Measurements from ENCODE around the gene ALG3.
"Not testable (repeated sequence)": the region's sequence is repeated elsewhere in the genome, so short reads cannot be mapped to it uniquely, and the experiment has no call there.

Gene ALG3

DNA sequence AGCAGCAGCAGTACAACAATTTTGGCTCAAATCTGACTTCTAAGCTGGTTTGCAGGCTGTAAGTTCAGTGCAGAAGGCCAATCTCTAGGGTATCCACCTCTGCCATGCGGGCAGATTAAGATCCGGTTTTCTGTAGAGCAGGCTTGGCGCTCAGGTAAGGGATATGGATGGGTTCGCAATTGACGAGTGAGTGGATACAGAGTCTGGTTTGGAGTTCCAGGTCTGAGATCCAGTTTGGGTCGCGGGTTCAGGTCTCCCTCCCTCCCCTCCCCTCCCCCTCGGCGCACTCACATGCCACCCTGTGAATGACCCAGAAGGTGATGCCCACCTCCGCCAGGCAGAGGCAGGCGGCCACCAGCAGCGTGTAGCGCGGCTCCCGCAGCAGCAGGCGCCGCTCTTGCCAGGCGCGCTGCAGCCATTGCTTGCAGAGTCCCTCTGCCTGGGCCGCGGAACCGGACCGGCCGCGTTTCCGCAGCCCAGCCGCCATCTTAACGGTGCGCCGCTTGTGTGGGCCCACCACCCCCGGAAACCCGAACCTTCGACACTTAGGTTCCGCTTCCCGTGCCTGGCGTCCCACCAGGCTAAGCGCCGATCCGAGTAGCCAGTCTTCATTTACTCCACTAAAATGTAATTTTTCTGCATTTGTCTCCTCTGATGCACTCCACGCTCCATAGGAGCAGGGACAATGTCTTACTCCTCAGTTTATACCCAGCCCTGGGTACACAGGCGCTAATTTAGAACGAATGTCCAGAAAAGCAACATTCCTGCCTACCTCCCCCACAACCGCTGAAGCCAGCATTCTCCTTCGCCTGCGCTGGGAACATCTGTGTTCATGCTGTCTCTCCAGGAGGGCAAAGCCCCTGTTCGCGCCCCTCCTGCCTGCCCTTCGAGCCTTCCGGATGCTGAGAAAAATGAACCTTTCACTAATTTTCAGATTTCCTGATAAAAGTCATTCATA lies at the start of gene ALG3:
Gene ALG3, minus strand, starts transcription at position 509 of the 958 bp plus-strand sequence. Its CDS starts 22 bp downstream, at position 487.
- peak; percentile 89 for DNase-seq

DNA sequence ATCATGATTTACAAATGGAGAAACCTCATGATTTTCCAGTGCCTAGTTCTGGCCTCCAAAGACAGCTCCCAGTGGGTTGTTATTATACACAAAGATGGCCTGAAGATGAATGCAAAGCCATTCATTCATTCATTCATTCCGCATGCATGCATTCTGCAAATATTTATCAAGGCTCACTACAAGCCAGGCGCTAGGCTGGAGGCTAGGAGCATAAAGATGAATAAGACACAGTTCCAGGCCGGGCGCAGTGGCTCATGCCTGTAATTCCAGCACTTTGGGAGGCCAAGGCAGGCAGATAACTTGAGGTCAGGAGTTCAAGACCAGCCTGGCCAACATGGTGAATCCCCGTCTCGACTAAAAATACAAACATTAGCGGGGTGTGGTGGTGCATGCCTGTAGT lies 47.9 kb upstream of the ALG3 start:
- DNase-seq: no peak

DNA sequence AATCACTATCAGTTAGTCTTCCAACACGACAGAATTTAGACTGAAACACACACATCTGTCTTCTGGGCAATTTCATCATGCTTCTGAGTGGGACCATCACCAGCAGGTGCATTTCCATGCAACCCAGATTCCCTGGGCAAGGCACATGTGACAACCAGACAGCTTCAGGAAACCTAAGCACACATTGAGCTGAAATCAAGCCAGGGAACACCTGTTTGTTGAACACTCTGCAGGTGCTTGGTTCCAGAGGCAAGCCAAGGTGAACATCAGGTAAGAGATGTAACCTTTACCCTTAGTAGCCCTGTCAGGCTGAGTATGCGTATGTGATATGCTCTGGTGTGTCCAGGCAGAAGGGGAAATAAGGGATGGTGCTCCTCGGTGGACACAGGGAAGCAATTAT lies 47.0 kb upstream of the ALG3 start:
- DNase-seq: no peak

DNA sequence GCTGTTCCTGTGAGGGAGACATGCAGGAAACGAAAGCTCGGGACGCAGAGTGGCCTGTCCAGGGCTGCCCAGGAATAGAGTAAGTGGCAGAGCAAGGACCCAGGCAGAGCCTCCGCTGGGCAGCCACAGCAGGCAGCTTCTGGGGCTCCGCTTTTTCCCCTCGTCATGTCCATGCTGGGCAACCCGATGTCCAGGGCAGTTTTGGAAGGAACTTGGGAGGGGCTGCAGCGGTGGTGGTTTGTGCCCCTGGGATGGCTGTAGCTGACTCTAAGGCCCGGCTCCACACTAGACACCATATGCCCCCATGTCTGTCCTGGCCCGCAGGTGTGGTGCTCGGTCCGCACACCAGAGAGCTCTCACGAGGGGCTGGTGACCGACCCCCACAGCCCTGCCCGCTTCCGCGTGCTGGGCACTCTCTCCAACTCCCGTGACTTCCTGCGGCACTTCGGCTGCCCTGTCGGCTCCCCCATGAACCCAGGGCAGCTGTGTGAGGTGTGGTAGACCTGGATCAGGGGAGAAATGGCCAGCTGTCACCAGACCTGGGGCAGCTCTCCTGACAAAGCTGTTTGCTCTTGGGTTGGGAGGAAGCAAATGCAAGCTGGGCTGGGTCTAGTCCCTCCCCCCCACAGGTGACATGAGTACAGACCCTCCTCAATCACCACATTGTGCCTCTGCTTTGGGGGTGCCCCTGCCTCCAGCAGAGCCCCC lies 43.1 kb upstream of the ALG3 start:
- DNase-seq: no peak

DNA sequence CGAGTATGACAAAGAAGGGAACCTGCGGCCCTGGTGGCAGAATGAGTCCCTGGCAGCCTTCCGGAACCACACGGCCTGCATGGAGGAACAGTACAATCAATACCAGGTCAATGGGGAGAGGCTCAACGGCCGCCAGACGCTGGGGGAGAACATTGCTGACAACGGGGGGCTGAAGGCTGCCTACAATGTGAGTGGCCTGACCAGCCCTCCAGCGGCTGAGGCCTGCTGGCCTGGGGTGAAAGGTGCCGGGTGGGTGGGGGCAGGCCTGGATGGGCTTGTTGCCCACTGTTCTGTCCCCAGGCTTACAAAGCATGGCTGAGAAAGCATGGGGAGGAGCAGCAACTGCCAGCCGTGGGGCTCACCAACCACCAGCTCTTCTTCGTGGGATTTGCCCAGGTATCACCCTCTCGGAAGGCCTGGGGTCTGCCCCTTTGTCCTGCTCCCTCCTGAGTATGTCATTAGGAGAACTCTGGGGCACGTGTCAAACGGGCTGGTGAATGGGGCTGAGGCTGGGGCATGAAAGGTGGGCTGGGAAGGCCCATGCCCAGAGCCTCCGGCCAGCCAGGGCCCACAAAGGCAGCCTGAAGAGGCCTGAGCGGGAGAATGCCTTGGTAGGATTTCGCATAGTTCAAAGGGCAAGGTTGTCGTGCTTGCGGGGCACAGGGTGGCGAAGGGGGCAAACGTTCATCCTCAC lies 42.4 kb upstream of the ALG3 start:
- no peak for DNase-seq

DNA sequence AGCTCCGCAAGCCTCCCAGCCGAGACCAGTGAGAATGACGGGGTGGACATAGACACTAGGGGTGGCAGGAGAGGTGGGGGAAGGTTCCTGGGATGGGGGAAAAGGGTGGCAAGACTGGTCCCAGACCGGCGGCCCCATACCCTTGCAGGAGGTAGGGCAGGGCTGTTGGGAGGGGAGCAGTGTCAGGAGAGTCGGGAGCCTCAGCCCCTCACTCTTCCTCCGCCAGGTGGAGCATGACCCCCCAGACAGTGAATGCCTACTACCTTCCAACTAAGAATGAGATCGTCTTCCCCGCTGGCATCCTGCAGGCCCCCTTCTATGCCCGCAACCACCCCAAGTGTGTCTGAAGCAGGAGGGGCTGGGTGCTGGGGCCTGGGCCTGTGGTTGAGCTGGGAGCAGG lies 41.6 kb upstream of the ALG3 start:
- no peak for DNase-seq

DNA sequence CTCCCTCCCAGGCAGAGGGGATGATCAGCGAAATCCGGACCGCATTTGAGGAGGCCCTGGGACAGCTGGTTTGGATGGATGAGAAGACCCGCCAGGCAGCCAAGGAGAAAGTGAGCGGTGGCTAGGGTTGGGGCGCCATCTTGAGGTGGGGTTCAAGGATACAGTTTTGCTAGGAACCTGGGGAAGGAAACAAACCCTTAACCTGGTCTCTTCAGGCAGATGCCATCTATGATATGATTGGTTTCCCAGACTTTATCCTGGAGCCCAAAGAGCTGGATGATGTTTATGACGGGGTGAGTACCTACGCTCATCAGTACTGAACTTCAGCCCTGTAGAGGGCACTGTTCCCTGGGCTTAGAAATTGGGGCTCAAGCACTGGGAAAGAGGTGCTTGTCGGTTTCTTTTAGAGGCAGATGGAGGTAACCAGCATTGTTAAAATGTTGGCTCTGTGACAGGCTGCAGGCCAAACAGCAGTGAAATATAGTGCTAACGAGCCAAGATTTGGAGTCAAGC lies 40.7 kb upstream of the ALG3 start:
- DNase-seq: peak; percentile 39

DNA sequence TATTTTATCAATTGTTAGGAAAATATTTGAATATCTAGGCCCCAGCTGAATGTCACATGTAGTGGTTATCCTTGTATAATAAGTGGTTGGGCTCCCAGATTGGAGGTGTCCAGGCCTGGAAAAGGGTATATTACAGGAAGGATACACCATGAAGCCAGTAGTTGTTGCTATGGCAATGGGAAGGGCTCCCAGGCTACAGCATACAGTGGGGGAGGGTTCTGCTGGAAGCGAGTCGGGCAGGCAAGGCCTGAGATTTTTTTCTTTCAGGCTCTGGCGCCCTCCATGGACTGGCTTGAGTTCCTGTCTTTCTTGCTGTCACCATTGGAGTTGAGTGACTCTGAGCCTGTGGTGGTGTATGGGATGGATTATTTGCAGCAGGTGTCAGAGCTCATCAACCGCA lies 35.9 kb upstream of the ALG3 start:
- DNase-seq: peak; percentile 87

DNA sequence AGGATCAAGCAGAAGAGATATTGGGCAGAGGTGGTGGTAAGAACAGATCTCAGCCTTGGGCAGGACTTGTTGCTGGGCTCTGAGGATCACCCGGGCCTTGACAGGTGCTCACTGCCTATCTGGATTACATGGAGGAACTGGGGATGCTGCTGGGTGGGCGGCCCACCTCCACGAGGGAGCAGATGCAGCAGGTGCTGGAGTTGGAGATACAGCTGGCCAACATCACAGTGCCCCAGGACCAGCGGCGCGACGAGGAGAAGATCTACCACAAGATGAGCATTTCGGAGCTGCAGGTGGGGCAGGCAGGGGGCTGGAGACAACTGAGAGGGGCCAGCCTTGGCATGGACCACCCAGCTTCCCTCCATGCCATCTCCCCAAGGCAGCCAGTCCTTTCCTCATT lies 34.9 kb upstream of the ALG3 start:
- DNase-seq: no peak

DNA sequence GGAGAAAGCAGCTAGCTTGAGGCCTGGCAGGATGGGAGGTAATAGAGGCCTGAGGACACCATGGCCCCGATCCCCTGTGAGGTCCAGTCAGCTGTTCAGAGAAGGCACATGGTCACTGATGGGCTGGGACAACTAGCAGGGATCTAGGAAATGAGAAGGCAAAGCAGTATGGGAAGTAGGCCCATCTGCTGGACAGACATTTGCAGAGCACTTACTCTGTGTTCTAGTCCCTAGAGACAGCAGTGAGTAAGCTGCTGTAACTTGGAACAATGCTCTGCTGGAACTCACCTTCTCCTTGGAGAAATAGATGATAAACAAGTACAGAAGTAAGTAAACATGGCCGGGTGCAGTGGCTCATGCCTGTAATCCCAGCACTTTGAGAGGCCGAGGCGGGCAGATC lies 34.2 kb upstream of the ALG3 start:
- DNase-seq: no peak

DNA sequence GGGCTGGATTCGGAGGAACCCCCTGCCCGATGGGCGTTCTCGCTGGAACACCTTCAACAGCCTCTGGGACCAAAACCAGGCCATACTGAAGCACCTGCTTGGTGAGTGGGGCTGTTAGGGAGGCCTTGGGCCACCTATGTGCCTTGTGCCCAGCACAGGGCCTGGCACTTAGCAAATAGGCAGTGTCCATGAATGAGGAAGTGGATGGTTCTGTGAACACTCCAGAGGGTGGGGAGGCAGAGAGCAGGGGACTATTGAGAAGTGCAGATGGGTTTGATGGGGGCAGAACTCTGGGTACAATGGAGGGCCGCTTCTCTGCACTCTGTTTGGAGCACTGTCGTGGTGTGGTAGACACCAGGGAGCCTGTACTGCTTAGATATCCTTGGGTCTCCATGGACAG lies 28.6 kb upstream of the ALG3 start:
- no peak for DNase-seq

DNA sequence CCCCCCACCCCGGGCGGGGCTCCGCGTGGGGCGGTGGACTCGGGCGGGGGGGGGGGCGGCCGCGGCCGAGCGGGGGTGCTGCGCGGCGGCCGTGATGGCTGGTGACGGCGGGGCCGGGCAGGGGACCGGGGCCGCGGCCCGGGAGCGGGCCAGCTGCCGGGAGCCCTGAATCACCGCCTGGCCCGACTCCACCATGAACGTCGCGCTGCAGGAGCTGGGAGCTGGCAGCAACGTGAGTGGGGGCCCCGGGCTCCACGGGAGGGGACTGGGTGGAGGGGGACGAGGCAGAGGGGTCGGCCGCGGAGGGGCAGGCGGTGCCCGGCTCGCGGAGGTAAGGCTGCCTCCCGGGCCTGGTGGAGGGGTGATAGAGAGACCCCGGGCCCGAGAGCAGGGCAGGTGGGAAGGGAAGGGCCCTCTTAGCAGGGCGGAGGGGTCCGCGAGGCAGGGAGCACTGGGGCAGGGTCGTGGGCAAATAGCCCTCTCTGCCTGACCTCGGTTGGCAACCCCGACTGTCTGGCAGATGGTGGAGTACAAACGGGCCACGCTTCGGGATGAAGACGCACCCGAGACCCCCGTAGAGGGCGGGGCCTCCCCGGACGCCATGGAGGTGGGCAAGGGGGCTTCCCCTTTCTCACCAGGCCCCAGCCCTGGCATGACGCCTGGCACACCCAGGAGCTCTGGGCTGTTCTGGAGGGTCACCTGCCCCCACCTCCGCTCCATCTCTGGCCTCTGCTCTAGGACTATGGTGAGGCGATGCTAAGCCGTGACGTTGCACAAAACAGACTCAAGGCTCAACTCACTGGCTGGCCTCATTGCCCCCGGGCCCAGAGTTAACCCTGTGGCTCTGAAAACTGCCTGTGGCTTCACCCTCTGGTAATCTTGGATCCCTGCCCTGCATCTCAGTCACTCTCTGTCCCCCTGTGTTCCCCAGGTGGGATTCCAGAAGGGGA lies 27.5 kb upstream of the ALG3 start, which contains the start of gene ECE2:
Gene ECE2, plus strand, starts transcription at position 62 of the 950 bp plus-strand sequence. Its CDS starts 132 bp downstream, at position 194.
- DNase-seq: no peak

DNA sequence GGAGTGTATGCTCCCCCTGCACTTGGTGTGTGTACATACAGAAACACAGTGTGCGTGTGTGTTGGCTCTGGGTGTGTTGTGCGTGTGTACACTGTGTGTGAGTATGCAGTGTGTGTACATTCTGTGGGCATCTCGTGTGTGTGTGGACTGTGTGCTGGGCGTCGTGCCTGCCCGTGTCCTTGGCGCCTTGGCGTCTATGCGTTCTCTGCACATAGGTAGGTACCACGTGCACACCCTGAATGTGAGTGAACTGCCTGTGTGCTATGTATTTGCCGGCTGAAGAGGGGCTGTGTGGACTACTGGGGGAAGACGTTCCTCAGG lies 26.6 kb upstream of the ALG3 start:
- DNase-seq: no peak

DNA sequence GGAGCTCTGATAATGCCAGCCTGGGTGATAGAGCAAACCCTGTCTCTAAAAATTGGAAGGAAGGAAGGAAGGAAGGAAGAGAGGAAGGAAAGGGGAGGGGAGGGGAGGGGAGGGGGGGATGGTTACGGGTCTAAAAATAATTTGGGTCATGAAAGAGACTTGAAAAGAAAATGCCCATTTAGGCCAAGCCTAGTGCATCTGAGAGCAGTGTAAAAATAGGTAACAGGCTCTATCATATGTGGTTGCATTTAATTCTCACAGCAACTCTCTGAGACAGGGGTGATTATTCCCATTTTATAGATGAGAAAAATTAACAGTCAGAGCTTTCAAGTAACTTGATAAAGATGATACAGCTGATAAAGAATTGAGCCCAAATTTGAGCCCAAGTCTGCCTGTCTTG lies 23.5 kb upstream of the ALG3 start:
- DNase-seq: no peak

DNA sequence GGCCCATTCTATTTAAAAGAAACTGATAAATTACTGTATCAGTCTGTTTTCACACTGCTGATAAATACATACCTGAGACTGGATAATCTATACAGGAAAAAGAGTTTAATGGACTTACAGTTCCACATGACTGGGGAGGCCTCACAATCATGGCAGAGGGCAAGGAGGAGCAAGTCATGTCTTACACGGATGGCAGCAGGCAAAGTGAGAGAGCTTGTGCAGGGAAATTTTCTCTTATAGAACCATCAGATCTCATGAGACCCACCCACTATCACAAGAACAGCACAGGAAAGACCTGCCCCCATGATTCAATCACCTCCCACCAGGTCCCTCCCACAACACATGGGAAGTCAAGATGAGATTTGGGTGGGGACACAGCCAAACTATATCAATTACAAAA lies 18.5 kb upstream of the ALG3 start:
- not testable (repeated sequence) for DNase-seq

DNA sequence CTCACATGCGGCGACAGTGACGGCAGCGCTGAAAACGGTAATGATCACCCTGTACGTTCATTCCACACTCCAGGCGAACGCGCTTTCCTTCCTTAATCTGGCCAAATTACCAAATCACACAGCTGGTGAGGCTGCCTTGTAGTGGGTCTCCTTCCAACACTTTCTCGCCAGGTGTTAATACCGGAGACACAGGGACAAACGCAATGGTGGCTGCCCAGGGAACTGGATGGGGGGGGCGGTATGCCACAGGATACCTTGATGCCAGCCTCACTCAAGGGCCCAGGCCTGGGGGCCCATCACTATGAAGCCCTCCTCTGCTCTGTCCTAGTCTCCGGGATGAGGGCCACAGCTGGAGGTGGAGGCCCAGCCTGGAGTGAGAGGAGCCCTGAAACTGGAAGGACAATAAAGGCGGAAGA lies 14.0 kb upstream of the ALG3 start:
- no peak for DNase-seq

DNA sequence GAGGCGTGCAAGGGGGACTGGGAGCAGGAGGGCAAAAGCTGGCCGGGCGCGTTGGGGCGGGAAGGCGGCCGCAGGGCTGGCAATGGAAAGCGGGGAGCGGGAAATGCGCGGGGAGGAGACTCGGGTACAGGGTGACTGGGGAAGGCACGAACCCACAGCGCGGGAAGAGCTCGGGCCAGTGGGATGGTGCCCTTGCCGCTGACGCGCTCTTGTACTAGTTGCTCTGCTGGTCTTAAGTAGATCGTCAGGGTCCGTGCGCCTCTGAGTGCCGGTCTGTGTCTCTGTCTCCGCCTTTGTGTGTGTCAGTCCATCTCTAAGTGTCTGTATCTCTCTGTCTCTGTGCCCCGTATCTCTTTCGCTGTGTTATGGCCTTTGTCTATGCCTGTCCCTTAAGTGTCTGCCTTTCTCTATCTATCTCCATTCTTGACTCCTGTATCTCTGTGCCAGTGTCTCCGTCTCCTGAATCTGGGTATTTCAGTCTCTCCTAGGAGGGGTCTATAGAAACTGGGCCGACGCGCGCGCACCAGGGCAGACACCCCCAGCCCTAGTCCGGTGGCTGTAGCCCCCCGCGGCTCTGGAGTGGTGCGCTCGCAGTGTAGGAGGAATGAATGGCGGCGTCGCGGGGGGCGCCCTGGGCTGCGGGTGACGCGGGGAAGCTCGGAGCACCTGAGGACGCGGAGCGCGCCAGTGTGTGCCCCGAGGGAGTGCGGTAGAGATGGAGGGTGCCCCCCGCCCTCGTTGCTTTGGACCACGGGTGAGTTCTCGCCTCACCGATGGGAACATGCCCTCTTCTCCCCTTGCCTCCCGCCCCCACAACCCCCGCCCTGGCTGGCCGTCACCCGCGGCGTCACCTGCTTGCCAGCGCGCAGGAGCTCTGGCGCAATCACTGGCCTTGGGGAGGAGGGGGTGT lies 13.3 kb upstream of the ALG3 start:
- DNase-seq: no peak

DNA sequence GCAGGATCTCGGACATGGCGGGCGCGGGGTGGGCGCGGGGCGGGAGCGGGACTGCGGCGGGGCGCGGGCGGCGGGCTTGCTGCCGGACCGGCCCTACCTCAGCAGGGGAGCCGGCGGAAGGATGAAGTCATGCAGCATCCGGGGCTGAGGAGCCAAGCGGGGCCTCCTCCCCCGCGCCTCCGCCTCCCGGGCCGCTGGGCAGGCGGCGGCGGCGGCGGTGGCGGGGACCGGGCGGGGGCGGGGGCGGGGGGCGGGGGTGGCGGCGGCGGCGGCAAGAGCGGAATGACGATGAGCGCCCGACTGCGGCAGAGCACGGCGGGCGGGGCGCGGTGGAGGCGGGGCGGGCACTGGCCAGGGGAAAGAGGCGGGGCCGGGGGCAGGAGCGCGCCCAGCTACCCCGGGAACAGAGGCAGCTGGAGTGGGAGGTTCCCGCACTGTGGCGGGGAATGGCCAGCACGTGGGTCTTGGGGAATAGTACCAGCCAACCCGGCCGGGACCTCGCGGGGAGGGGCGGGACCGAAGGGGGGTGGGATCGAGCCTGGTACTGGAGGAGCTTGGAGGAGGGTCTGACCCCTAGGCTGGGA lies 12.6 kb upstream of the ALG3 start, which contains the start of gene CAMK2N2:
Gene CAMK2N2, minus strand, starts transcription at position 284 of the 584 bp plus-strand sequence. Its CDS starts 268 bp downstream, at position 16.
- DNase-seq: no peak

DNA sequence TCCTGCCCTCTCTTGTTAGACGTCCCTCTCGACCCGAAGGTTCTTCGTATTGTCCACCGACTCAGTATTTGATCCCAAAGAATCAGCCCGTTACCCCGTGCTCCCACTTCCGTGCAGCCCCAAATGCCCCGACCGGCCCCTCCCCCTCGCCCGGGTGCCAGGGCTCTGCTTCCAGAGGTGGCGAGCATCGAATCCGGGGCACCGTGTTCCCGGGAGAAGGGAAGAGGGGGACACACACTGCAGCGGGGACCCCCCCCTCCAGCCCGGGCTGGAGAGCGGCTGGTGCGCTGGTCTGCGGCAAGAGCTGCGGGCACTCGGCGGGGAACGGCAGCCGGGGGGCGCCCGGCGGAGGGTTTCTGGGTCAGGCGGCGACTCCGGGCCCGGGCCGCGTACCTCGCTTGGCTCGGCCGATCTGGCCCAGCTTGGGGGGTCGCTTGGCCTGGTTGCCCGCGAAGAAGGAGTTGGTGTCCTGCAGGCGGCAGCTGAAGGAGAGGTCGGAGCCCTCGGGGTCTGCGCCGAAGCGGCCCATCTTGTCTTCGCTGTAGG lies 12.0 kb upstream of the ALG3 start:
- no peak for DNase-seq
